ENCODE measurements around the gene VWA2. TPM values are rescaled to one million over a fixed set of nuclear protein-coding genes. Genes with fewer than 3 reads are reported as not detected.

VWA2 gene
- total RNA-seq, 1 experiment from 2014 or later = not detected

DNA sequence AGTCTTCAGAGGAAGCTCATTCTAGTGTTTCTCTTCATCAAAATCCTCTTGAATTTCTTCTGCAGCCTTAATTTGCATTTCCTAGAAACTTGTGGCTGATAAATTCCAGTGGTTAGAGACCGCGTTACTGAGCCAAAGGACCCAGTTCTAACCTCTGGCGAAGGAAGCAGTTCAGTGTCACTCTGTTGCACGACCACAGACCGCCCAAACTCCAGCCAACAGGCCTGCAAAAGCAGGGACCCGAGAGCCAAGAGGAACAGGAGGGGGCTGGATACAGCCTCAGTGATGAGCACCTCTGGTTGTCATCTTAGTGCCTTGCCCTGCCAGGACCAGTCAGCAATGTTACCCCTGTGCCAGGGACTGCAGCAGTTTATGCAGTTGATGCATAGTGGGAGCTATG is 95.2 kb downstream of the VWA2 start:
- CTCF ChIA-PET = interaction anchor here (0.6 to 1.0 kb wide), 2 partner anchors 11 to 58 kb away, joined by 3 read pairs; no protein-coding TSS in a partner anchor
- POLR2A ChIA-PET = no interaction called here
- no peak for TF ChIP-seq CTCF (IDR thresholded peaks at IDR 0.05; ENCODE audit: unreplicated experiment)
- H3K36me3 Mint-ChIP-seq (ENCODE audit: insufficient read depth, unreplicated experiment) = no peaks in the 10 kb centered on the region
- intact Hi-C loops (cut with micrococcal nuclease) = no loop called here
- H3K4me3 Mint-ChIP-seq (ENCODE audit: unreplicated experiment) = no peak overlapping the region
- no peaks in the 10 kb centered on the region for H3K9me3 Mint-ChIP-seq (ENCODE audit: unreplicated experiment)
- no peak for DNase-seq (ENCODE audit: unreplicated experiment)
- H3K4me1 Mint-ChIP-seq (ENCODE audit: insufficient read depth, unreplicated experiment) = no peaks in the 10 kb centered on the region
- H3K27ac Mint-ChIP-seq (ENCODE audit: low read depth, unreplicated experiment) = no peak overlapping the region
- BruUV-seq (replicated peaks) = no TSS peak
- no peaks in the 10 kb centered on the region for H3K27me3 Mint-ChIP-seq (ENCODE audit: insufficient read depth, unreplicated experiment)

DNA sequence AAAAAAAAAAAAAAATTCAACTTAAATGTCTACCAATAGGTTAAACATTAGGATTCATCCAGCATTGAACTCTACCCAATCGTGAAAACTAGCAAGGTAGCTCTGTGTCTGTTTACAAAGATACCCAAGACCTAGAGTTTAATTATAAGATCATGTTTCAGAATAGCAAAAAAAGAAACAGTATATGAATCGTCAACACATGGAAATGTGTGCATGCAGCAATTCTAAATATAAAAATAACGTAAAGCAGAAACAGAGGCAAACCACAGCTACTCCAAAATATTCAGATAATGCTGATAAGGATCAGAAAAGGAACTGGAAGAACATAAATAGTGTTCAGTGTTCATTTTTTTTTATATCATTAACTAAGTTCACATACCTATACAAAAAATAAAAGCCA is 96.6 kb downstream of the VWA2 start:
- no peak overlapping the region for H3K27ac Mint-ChIP-seq (ENCODE audit: low read depth, unreplicated experiment)
- no peak for TF ChIP-seq CTCF (IDR thresholded peaks at IDR 0.05; ENCODE audit: unreplicated experiment)
- no TSS peak for BruUV-seq (replicated peaks)
- ChIA-PET POLR2A (no interaction called here), CTCF (interaction anchor here (0.6 kb wide), 2 partner anchors 124 to 535 kb away, joined by 3 read pairs; no protein-coding TSS in a partner anchor)
- DNase-seq (ENCODE audit: unreplicated experiment) = no peak
- H3K27me3 Mint-ChIP-seq (ENCODE audit: insufficient read depth, unreplicated experiment) = no peaks in the 10 kb centered on the region
- H3K36me3 Mint-ChIP-seq (ENCODE audit: insufficient read depth, unreplicated experiment) = no peaks in the 10 kb centered on the region
- no peaks in the 10 kb centered on the region for H3K9me3 Mint-ChIP-seq (ENCODE audit: unreplicated experiment)
- H3K4me1 Mint-ChIP-seq (ENCODE audit: insufficient read depth, unreplicated experiment) = no peaks in the 10 kb centered on the region
- intact Hi-C loops (cut with micrococcal nuclease) = no loop called here
- no peak overlapping the region for H3K4me3 Mint-ChIP-seq (ENCODE audit: unreplicated experiment)

DNA sequence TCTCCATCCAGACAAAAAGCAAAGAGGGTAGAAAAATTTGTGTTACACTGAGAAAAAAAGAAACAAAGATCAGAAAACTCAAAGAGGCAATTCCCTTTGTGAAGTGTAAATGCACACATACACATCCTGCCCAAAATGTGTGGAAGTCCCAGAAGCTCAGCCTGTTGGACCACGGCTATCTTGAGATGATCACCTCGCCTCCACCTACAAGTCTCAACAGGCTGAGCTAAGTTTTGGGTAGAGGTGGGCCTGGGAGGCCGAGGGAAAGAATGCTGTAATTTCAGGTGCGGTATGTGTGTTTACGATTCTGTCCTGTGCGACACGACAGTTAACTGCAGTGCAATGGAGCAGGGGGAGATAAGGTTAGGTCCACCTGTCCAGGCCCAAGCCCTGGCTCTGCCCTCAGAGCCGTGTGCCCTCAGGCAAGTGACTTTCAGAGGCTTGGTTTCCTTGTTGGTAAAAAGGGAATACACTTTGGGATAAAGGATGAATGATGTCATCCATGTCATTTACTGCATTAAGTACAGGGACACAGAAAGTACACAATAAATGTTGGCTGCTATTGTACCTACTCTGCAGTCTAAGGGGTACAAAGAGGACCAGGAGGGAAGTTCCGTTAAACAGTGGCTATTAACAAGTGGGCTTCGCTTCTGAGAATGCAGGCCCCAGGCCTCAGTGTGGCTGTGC is 97.9 kb downstream of the VWA2 start:
- CTCF ChIA-PET = no interaction called here
- no peak for TF ChIP-seq CTCF (IDR thresholded peaks at IDR 0.05; ENCODE audit: unreplicated experiment)
- intact Hi-C loops (cut with micrococcal nuclease) = no loop called here
- Mint-ChIP-seq H3K36me3 (ENCODE audit: insufficient read depth, unreplicated experiment) (no peaks in the 10 kb centered on the region), H3K9me3 (ENCODE audit: unreplicated experiment) (no peaks in the 10 kb centered on the region), H3K4me3 (ENCODE audit: unreplicated experiment) (no peak overlapping the region), H3K4me1 (ENCODE audit: insufficient read depth, unreplicated experiment) (no peaks in the 10 kb centered on the region), H3K27ac (ENCODE audit: low read depth, unreplicated experiment) (no peak overlapping the region), H3K27me3 (ENCODE audit: insufficient read depth, unreplicated experiment) (no peaks in the 10 kb centered on the region)
- no TSS peak for BruUV-seq (replicated peaks)
- POLR2A ChIA-PET = no interaction called here
- no peak for DNase-seq (ENCODE audit: unreplicated experiment)

GRCh38 chr10:114337510-114338462 is 98.7 kb downstream of the VWA2 start:
- no peaks in the 10 kb centered on the region for H3K9me3 Mint-ChIP-seq (ENCODE audit: unreplicated experiment)
- no peaks in the 10 kb centered on the region for H3K36me3 Mint-ChIP-seq (ENCODE audit: insufficient read depth, unreplicated experiment)
- no TSS peak for BruUV-seq (replicated peaks)
- no peak for DNase-seq (ENCODE audit: unreplicated experiment)
- ChIA-PET POLR2A (interaction anchor here (0.6 kb wide), 1 partner anchor 97 kb away, joined by 3 read pairs; no protein-coding TSS in a partner anchor), CTCF (interaction anchor here (0.6 kb wide), 2 partner anchors 12 to 108 kb away, joined by 3 to 4 read pairs; no protein-coding TSS in a partner anchor)
- no peak overlapping the region for H3K4me3 Mint-ChIP-seq (ENCODE audit: unreplicated experiment)
- TF ChIP-seq CTCF (IDR thresholded peaks at IDR 0.05; ENCODE audit: unreplicated experiment) = no peak
- intact Hi-C loops (cut with micrococcal nuclease) = no loop called here
- no peak overlapping the region for H3K27ac Mint-ChIP-seq (ENCODE audit: low read depth, unreplicated experiment)
- H3K4me1 Mint-ChIP-seq (ENCODE audit: insufficient read depth, unreplicated experiment) = no peaks in the 10 kb centered on the region
- H3K27me3 Mint-ChIP-seq (ENCODE audit: insufficient read depth, unreplicated experiment) = no peaks in the 10 kb centered on the region
